ENCODE results near the gene NDUFV2.

DNA sequence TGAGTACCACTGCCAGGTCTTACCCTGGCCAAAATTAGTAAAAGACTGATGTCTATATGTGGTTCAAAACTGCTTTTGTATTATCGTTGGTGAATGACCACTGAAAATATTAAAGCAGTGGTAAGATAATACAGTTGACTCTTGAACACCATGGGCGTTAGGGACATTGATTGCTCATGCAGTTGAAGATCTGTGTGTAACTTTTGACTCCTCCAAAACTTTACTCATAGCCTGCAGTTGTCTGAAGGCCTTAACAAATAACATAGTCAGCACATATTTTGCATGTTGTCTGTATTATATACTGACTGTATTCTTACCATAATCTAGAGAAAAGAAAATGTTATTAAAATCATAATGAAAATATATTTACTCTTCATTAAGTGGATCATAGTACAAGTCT is 28.3 kb downstream of the NDUFV2 start:
- TF ChIP-seq CTCF (IDR thresholded peaks at IDR 0.05 in 4 of 5, conservative IDR thresholded peaks at IDR 0.05 in 1 of 5) (no peak), POLR2A (IDR thresholded peaks at IDR 0.05) (no peak)
